ENCODE results near the gene CARD14.
A peak's percentile ranks its signal among the peaks of the same experiment; 100 is the strongest.

The CARD14 gene

DNA sequence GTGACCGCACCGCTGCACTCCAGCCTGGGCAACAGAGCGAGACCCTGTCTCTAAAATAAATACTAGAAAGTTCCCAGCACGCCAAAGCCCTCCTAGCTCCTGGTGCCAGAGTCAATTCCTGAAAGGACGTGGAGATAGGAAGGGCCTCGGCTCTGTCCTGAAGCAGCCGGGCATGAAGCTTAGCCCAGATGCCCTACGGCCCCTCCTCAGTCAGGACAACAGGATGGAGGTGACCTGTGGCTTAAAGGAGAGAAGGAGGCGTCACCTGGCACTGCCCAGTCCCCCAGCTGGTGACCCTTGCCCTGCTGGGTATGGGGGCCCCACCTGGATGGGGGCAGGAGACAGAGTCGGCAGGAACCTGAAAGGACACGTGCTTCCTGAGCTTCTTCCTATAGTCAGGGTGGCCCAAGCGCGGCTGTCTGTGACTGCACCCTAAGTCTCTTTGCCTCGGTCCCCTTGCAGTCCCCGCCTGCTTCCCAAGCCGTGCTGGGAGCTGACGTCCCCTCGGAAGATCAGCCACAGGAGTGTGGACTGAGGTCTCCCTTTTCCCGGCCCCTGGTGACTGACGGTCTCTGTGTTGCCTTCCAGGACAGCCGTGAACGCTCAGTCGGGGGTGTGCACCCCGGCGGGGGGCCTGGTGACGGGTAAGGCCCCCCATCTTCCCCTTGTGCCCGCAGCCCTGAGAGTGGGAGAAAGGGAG, 75.9 kb downstream of the CARD14 start:
- peaks cover 3 to 10% of the 10 kb centered on the region in 2 donors for H3K36me3 ChIP-seq (ENCODE audit: control insufficient read depth in 2 of 2, insufficient read depth in 2 of 2, low read length in 2 of 2)
- no peaks in the 10 kb centered on the region for H3K27me3 ChIP-seq (ENCODE audit: control insufficient read depth in 2 of 2, insufficient read depth in 2 of 2, low read length in 2 of 2)

DNA sequence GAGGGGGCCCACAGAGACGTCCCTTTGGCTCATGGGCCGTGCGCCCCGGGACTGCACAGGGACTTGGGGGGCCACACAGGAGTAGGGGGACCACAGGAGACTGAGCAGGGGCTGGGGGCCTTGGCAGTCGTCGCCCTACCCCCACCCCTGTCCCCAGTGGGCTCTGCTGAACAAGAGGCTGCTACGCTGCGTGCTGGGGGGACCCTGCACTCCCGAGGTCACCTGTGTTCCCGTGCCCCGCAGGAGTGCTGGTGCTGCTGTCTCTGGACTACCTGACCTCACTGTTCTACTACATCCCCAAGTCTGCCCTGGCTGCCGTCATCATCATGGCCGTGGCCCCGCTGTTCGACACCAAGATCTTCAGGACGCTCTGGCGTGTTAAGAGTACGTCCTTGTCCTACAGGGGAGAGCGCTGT, 76.4 kb downstream of the CARD14 start:
- Histone ChIP-seq H3K9me3 (ENCODE audit: control insufficient read depth in 2 of 2, low read length in 2 of 2) (no peaks in the 10 kb centered on the region), H3K9ac (ENCODE audit: low read depth in 1 of 2, low read length in 2 of 2) (no peak overlapping the region), H3K27ac (ENCODE audit: low read depth in 2 of 2, low read length in 2 of 2) (no peak overlapping the region), H3K36me3 (ENCODE audit: control insufficient read depth in 2 of 2, insufficient read depth in 2 of 2, low read length in 2 of 2) (peaks cover 3 to 10% of the 10 kb centered on the region in 2 donors), H3K27me3 (ENCODE audit: control insufficient read depth in 2 of 2, insufficient read depth in 2 of 2, low read length in 2 of 2) (no peaks in the 10 kb centered on the region), H3K4me3 (ENCODE audit: low read length in 2 of 2) (no peak overlapping the region), H3K4me1 (ENCODE audit: control insufficient read depth in 2 of 2, insufficient read depth in 2 of 2, low read length in 2 of 2) (no peaks in the 10 kb centered on the region)

More for the DNA sequence above, 75.9 kb downstream of the CARD14 start:
- Histone ChIP-seq H3K4me3 (ENCODE audit: low read length in 2 of 2) (no peak overlapping the region), H3K9me3 (ENCODE audit: control insufficient read depth in 2 of 2, low read length in 2 of 2) (no peaks in the 10 kb centered on the region), H3K27ac (ENCODE audit: low read depth in 2 of 2, low read length in 2 of 2) (no peak overlapping the region), H3K4me1 (ENCODE audit: control insufficient read depth in 2 of 2, insufficient read depth in 2 of 2, low read length in 2 of 2) (no peaks in the 10 kb centered on the region), H3K9ac (ENCODE audit: low read depth in 1 of 2, low read length in 2 of 2) (no peak overlapping the region)

DNA sequence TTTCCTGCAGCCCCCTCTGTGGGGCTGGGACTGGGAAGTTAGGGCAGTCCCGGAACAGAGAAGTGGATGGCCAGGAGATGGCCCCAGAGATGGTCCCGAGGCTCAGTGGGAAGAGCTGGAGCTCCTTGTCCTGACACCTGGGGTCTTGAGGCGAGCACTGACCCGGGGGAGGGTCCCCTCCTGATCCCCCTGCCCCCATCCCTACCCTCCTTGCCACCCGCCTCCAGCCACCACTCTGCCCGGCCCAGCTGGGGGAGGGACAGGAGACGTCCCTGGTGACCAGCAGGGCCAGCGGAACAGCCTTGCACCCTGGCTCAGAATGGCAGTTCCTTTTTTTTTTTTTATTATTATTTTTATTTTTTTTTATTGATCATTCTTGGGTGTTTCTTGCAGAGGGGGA, 76.9 kb downstream of the CARD14 start:
- Histone ChIP-seq H3K9me3 (ENCODE audit: control insufficient read depth in 2 of 2, low read length in 2 of 2) (no peaks in the 10 kb centered on the region), H3K9ac (ENCODE audit: low read depth in 1 of 2, low read length in 2 of 2) (no peak overlapping the region), H3K27me3 (ENCODE audit: control insufficient read depth in 2 of 2, insufficient read depth in 2 of 2, low read length in 2 of 2) (no peaks in the 10 kb centered on the region), H3K4me1 (ENCODE audit: control insufficient read depth in 2 of 2, insufficient read depth in 2 of 2, low read length in 2 of 2) (no peaks in the 10 kb centered on the region), H3K27ac (ENCODE audit: low read depth in 2 of 2, low read length in 2 of 2) (no peak overlapping the region), H3K4me3 (ENCODE audit: low read length in 2 of 2) (no peak overlapping the region), H3K36me3 (ENCODE audit: control insufficient read depth in 2 of 2, insufficient read depth in 2 of 2, low read length in 2 of 2) (peaks cover 3 to 10% of the 10 kb centered on the region in 2 donors)

DNA sequence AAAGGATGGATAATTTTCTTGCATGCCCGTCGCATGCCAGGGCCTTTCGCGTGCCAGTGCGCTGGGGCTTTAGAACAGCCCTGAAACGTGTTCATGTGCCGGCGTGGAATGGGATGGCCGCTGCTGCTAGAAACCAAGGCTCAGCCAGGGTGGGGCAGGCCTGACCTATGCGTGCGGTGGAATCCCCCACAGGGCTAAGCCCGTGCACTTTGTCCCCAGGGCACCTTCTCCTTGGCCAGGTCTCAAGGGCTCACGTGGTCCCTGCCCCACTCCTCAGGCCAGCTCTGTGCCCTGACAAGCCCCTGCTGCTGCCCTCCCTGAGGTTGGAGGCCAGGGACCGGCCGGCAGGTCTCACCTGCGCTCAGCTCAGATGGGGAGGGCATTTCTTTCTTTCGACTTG, 77.7 kb downstream of the CARD14 start:
- Histone ChIP-seq H3K9me3 (ENCODE audit: control insufficient read depth in 2 of 2, low read length in 2 of 2) (no peaks in the 10 kb centered on the region), H3K4me1 (ENCODE audit: control insufficient read depth in 2 of 2, insufficient read depth in 2 of 2, low read length in 2 of 2) (no peaks in the 10 kb centered on the region), H3K27me3 (ENCODE audit: control insufficient read depth in 2 of 2, insufficient read depth in 2 of 2, low read length in 2 of 2) (no peaks in the 10 kb centered on the region), H3K4me3 (ENCODE audit: low read length in 2 of 2) (no peak overlapping the region), H3K27ac (ENCODE audit: low read depth in 2 of 2, low read length in 2 of 2) (no peak overlapping the region), H3K36me3 (ENCODE audit: control insufficient read depth in 2 of 2, insufficient read depth in 2 of 2, low read length in 2 of 2) (peaks cover 3 to 5% of the 10 kb centered on the region in 2 donors), H3K9ac (ENCODE audit: low read depth in 1 of 2, low read length in 2 of 2) (no peak overlapping the region)

DNA sequence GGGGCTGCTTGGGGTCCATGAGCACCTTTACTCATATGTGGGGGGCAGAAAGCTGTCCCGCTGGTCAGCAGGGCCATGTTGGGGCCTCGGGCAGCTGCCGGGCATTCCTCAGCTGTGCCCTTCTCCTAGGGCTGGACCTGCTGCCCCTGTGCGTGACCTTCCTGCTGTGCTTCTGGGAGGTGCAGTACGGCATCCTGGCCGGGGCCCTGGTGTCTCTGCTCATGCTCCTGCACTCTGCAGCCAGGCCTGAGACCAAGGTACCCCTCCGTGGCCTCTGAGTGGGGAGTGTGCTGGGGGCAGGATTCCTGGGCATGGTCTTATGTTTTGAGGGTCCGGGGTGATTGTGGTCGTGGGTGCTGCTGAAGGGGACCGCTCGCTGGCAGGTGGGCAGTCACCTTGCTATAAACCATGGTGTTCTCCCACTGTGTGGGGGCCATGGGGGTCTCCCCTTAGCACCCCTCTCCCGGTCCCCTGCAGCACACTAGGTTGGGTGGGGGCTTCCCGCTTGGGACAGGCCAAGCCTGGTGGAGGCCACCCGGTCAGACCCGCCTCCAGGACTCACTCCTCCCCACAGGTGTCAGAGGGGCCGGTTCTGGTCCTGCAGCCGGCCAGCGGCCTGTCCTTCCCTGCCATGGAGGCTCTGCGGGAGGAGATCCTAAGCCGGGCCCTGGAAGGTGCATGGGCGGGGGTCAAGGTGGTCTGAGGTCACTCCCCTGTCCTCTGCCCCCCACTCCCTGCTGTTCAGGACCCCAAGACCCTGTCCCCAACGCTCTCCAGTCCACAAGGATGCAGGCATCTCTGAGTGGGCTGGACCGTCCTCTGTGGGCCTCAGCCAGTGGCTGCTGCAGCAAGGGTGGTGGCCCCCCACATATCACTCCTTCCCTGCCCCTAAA, 78.4 kb downstream of the CARD14 start:
- no peaks in the 10 kb centered on the region for H3K27me3 ChIP-seq (ENCODE audit: control insufficient read depth in 2 of 2, insufficient read depth in 2 of 2, low read length in 2 of 2)
- H3K4me3 ChIP-seq (ENCODE audit: low read length in 2 of 2), result no peak overlapping the region
- H3K36me3 ChIP-seq (ENCODE audit: control insufficient read depth in 2 of 2, insufficient read depth in 2 of 2, low read length in 2 of 2), result peaks cover 3 to 5% of the 10 kb centered on the region in 2 donors
- no peaks in the 10 kb centered on the region for H3K4me1 ChIP-seq (ENCODE audit: control insufficient read depth in 2 of 2, insufficient read depth in 2 of 2, low read length in 2 of 2)
- no peak overlapping the region for H3K9ac ChIP-seq (ENCODE audit: low read depth in 1 of 2, low read length in 2 of 2)
- no peak overlapping the region for H3K27ac ChIP-seq (ENCODE audit: low read depth in 2 of 2, low read length in 2 of 2)
- no peaks in the 10 kb centered on the region for H3K9me3 ChIP-seq (ENCODE audit: control insufficient read depth in 2 of 2, low read length in 2 of 2)

DNA sequence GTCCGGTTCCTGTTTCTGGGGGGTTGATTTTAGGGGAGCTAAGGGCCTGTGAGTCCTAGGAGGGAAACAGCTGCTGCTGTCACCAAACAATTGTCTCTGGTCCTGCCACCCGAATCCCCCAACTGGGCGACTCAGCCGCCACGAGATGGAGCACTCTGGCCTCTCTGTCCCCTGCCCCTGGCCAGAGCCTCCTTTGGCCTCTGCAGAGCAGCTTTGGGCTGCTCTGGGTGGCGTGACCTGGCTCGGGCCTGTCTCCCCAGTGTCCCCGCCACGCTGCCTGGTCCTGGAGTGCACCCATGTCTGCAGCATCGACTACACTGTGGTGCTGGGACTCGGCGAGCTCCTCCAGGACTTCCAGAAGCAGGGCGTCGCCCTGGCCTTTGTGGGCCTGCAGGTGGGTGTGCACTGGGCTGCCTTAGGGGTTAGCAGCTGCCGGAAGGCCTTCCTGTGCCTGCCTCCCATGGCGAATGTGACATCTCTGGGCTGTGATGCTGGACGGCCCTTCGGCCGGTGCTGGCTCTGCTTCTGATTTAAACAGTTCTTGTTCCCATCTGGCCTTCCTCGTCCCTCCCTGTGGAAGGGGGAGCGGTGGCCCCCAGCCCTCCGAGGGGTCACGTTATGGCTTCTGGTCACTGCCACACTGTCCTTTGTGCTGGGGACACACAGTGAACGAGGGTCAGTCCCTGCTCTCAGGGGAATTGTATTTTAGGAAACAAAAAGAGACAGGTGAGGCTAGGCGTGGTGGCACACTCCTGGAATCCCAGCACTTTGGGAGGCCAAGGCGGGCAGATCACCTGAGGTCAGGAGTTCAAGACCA, 79.3 kb downstream of the CARD14 start:
- peaks cover 3 to 5% of the 10 kb centered on the region in 2 donors for H3K36me3 ChIP-seq (ENCODE audit: control insufficient read depth in 2 of 2, insufficient read depth in 2 of 2, low read length in 2 of 2)
- H3K27me3 ChIP-seq (ENCODE audit: control insufficient read depth in 2 of 2, insufficient read depth in 2 of 2, low read length in 2 of 2), result no peaks in the 10 kb centered on the region
- H3K4me3 ChIP-seq (ENCODE audit: low read length in 2 of 2), result no peak overlapping the region
- H3K27ac ChIP-seq (ENCODE audit: low read depth in 2 of 2, low read length in 2 of 2), result no peak overlapping the region
- no peak overlapping the region for H3K9ac ChIP-seq (ENCODE audit: low read depth in 1 of 2, low read length in 2 of 2)
- no peaks in the 10 kb centered on the region for H3K4me1 ChIP-seq (ENCODE audit: control insufficient read depth in 2 of 2, insufficient read depth in 2 of 2, low read length in 2 of 2)
- no peaks in the 10 kb centered on the region for H3K9me3 ChIP-seq (ENCODE audit: control insufficient read depth in 2 of 2, low read length in 2 of 2)

DNA sequence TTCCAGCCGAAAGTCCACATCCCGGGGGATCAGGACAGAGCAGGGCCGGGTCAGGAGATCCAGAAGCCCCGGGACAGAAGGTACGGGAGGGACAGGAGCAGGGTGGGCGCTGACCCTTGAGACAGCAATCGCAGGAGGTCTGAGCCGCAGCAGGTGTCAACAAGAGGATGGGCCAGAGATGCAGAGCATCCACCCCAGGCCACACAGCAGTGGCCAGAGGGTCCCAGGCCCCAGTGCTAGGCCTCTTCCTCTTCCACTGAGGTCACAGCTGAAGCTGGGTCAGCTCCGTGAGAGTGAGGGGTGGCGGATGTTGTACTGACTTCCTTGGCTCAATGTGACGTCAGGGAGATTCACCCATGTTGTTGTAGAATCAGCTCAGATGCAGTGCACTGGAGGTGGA, 82.1 kb downstream of the CARD14 start:
- Histone ChIP-seq H3K9ac (ENCODE audit: low read depth in 1 of 2, low read length in 2 of 2) (no peak overlapping the region), H3K4me3 (ENCODE audit: low read length in 2 of 2) (no peak overlapping the region), H3K36me3 (ENCODE audit: control insufficient read depth in 2 of 2, insufficient read depth in 2 of 2, low read length in 2 of 2) (peaks cover 0 to 2% of the 10 kb centered on the region in 2 donors), H3K9me3 (ENCODE audit: control insufficient read depth in 2 of 2, low read length in 2 of 2) (no peaks in the 10 kb centered on the region), H3K27me3 (ENCODE audit: control insufficient read depth in 2 of 2, insufficient read depth in 2 of 2, low read length in 2 of 2) (no peaks in the 10 kb centered on the region), H3K4me1 (ENCODE audit: control insufficient read depth in 2 of 2, insufficient read depth in 2 of 2, low read length in 2 of 2) (peaks cover 6 to 8% of the 10 kb centered on the region in 2 donors), H3K27ac (ENCODE audit: low read depth in 2 of 2, low read length in 2 of 2) (no peak overlapping the region)

DNA sequence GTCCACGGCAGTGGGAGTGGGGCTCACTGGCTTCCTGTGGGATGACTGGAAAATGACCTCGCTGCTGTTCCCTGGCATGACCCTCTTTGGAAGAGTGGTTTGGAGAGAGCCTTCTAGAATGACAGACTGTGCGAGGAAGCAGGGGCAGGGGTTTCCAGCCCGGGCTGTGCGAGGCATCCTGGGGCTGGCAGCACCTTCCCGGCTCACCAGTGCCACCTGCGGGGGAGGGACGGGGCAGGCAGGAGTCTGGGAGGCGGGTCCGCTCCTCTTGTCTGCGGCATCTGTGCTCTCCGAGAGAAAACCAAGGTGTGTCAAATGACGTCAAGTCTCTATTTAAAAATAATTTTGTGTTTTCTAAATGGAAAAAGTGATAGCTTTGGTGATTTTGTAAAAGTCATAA, 83.0 kb downstream of the CARD14 start:
- Histone ChIP-seq H3K9me3 (ENCODE audit: control insufficient read depth in 2 of 2, low read length in 2 of 2) (no peaks in the 10 kb centered on the region), H3K27ac (ENCODE audit: low read depth in 2 of 2, low read length in 2 of 2) (no peak overlapping the region), H3K27me3 (ENCODE audit: control insufficient read depth in 2 of 2, insufficient read depth in 2 of 2, low read length in 2 of 2) (no peaks in the 10 kb centered on the region), H3K4me1 (ENCODE audit: control insufficient read depth in 2 of 2, insufficient read depth in 2 of 2, low read length in 2 of 2) (peaks cover 12% of the 10 kb centered on the region in 2 donors), H3K36me3 (ENCODE audit: control insufficient read depth in 2 of 2, insufficient read depth in 2 of 2, low read length in 2 of 2) (peaks cover 0 to 2% of the 10 kb centered on the region in 2 donors), H3K4me3 (ENCODE audit: low read length in 2 of 2) (no peak overlapping the region), H3K9ac (ENCODE audit: low read depth in 1 of 2, low read length in 2 of 2) (no peak overlapping the region)

DNA sequence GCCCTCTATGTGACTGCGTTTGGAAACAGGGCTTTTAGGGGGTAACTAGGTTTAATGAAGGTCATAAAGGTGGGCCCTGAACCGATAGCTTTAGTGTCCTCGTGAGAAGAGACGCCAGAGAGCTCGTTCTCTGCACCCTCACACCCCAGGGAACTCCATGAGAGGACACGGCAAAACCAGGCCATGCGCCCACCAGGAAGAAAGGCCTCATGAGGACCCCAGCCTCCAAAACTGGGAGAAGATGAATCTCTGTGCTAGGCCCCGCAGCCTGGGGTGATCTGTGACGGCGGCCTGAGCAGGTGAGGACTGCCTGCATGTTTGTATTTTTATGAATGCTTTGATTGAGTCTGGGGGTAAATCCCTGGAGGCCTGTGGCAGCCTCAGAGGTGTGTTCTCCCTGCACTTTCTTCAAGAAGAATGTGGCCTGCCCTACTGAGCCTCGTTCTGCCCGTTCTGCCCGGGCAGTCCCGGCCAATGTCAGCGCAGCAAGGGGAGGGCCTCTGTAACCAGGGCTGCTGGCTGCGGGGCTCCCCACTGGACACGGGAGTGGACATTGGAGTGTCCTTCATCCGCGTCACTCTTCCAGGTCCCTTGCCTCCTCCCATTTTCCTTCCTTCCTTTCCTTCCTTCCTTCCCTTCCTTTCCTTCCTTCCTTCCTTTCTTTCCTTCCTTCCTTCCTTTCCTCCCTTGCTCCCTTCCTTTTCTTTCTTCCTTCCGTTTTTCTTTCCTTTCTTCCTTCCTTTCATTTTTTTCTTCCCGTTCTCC, 84.0 kb downstream of the CARD14 start:
- H3K27me3 ChIP-seq (ENCODE audit: control insufficient read depth in 2 of 2, insufficient read depth in 2 of 2, low read length in 2 of 2), result no peaks in the 10 kb centered on the region
- no peak overlapping the region for H3K4me3 ChIP-seq (ENCODE audit: low read length in 2 of 2)
- H3K27ac ChIP-seq (ENCODE audit: low read depth in 2 of 2, low read length in 2 of 2), result peak overlapping the region in 1 of 2 donors; percentile 52
- peaks cover 12 to 18% of the 10 kb centered on the region in 2 donors for H3K4me1 ChIP-seq (ENCODE audit: control insufficient read depth in 2 of 2, insufficient read depth in 2 of 2, low read length in 2 of 2)
- H3K9me3 ChIP-seq (ENCODE audit: control insufficient read depth in 2 of 2, low read length in 2 of 2), result no peaks in the 10 kb centered on the region
- H3K9ac ChIP-seq (ENCODE audit: low read depth in 1 of 2, low read length in 2 of 2), result no peak overlapping the region
- no peaks in the 10 kb centered on the region for H3K36me3 ChIP-seq (ENCODE audit: control insufficient read depth in 2 of 2, insufficient read depth in 2 of 2, low read length in 2 of 2)
